DND-41 (cell line): ENCODE data around the gene FBXW7.

ENCODE experiments used
- EZH2 ChIP-seq: IDR thresholded peaks from 3 replicates; pipeline ENCODE4 v1.6.1; 2012; ENCODE audit warnings: borderline replicate concordance, low read depth, mild to moderate bottlenecking, moderate library complexity, low read length, inconsistent platforms; ENCODE audit not compliant: severe bottlenecking
- TF ChIP-seq, protein P1 (sequence below): IDR thresholded peaks from 2 replicates; pipeline ENCODE4 v1.5.1; 2012; ENCODE audit warnings: borderline replicate concordance, low read length, moderate library complexity, mild to moderate bottlenecking; ENCODE audit not compliant: poor library complexity, severe bottlenecking; ENCODE audit errors: extremely low read depth

DNA sequence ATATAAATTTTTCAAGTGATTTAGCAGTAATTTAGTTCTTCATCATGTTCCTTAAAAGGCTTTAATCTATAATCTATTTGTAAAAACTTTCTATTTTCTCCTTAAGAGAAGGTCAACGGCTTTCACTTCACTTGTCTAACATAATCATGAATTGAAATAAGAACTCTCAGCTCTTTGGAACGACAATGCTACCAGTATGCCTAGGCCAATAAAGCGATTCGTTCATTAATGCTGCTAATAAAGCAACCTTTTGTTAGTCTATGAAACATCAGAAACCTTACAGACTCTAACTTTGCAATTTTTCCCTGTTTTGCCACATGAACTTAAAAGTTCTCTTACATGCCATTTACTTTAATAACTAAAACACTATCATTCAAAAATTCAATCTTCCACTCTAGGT lies 47.6 kb downstream of the FBXW7 start:
- no peak for TF ChIP-seq EZH2
- TF ChIP-seq, protein P1, sequence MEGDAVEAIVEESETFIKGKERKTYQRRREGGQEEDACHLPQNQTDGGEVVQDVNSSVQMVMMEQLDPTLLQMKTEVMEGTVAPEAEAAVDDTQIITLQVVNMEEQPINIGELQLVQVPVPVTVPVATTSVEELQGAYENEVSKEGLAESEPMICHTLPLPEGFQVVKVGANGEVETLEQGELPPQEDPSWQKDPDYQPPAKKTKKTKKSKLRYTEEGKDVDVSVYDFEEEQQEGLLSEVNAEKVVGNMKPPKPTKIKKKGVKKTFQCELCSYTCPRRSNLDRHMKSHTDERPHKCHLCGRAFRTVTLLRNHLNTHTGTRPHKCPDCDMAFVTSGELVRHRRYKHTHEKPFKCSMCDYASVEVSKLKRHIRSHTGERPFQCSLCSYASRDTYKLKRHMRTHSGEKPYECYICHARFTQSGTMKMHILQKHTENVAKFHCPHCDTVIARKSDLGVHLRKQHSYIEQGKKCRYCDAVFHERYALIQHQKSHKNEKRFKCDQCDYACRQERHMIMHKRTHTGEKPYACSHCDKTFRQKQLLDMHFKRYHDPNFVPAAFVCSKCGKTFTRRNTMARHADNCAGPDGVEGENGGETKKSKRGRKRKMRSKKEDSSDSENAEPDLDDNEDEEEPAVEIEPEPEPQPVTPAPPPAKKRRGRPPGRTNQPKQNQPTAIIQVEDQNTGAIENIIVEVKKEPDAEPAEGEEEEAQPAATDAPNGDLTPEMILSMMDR = no peak
